GM21529 (cell line): Measurements from ENCODE around the gene IL26.

Experiments used
- ATAC-seq: cut with Tn5 transposase; IDR thresholded peaks from one replicate; pipeline ENCODE4 v1.9.1; 2021; ENCODE audit not compliant: unreplicated experiment

Gene IL26

DNA sequence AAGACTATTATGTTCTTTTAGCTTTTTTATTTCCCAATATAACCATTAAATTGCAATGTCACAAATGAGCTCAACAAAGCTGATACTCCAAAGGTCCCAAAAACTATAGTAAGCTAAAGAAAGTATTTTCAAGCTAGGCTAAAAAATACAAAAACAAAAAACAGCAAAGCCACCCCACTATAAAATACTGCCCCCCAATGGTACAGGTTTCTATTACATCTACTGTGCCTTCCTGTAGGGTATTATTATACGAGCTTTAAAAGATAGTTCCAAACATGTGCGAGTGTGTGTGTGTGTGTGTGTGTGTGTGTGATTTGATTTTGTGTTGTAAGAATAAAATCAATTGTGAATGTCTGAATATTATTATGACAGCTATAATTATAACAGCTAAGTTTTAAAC is 67.2 kb downstream of the IL26 start:
- no peak for ATAC-seq

- ATAC-seq = no peak
Observed at GRCh38 chr12:68157380-68157779, 68.2 kb downstream of the IL26 start.

DNA sequence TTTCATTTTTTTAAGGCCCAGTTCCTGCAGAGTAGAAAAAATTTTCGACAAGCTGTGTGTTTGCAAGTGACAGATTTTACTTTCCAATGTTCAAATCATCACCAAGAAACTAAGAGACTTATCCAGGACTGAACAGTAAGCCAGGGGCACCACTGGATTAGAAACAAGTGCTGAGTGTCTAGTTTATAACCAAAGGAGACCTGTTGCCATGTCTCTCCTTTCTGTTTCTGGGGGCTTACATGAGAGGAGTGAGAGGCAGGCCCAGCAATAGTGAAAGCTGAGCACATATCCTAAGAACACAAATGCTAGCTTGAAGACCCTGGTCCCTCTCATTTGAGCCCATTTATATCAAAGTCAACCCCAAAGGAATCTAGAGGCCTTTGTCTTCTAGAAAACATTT is 69.0 kb downstream of the IL26 start:
- no peak for ATAC-seq

DNA sequence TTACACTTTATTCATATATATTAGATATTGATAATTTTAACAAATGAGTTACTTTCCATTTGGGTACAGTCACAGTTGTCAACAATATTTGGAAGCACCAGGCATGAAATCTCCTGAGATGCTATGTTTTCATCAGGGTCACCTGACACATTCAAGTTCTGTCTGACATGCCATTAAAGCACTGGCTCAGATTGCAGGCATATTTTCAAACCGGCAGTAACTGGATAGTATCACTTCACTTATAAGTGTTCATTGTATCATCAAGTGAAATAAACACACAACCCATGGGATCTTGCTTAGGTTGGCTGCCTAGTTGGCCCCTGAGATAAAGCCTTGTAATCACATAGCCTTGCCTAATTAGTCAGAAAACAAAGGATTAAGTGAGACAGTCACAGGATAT is 70.8 kb downstream of the IL26 start:
- ATAC-seq = no peak
